HFF-Myc (cell line): ENCODE results near the gene ASB3.

Source experiments
- DNase-seq: peaks from one replicate; pipeline ENCODE4 v3.0.0-alpha.2; 2011; ENCODE audit warnings: low read depth; ENCODE audit errors: extremely low read depth
- H3K4me3 ChIP-seq: replicated peaks from 2 replicates; pipeline ENCODE4 v1.5.1; 2011; ENCODE audit warnings: low read depth, mild to moderate bottlenecking, control low read depth, low read length
- TF ChIP-seq, protein P1 (sequence below): IDR thresholded peaks from 2 replicates; pipeline ENCODE4 v1.5.1; 2012; ENCODE audit warnings: mild to moderate bottlenecking, low read depth, low read length, control low read depth; ENCODE audit errors: missing control alignments

Gene ASB3

GRCh38 chr2:53787614-53788289, 999 bp upstream of the ASB3 start:
- TF ChIP-seq, protein P1, sequence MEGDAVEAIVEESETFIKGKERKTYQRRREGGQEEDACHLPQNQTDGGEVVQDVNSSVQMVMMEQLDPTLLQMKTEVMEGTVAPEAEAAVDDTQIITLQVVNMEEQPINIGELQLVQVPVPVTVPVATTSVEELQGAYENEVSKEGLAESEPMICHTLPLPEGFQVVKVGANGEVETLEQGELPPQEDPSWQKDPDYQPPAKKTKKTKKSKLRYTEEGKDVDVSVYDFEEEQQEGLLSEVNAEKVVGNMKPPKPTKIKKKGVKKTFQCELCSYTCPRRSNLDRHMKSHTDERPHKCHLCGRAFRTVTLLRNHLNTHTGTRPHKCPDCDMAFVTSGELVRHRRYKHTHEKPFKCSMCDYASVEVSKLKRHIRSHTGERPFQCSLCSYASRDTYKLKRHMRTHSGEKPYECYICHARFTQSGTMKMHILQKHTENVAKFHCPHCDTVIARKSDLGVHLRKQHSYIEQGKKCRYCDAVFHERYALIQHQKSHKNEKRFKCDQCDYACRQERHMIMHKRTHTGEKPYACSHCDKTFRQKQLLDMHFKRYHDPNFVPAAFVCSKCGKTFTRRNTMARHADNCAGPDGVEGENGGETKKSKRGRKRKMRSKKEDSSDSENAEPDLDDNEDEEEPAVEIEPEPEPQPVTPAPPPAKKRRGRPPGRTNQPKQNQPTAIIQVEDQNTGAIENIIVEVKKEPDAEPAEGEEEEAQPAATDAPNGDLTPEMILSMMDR = no peak
- DNase-seq = no peak
- H3K4me3 ChIP-seq = peak overlapping the region; percentile 71

- TF ChIP-seq, protein P1 = no peak
- H3K4me3 ChIP-seq = peak overlapping the region; percentile 71
- no peak for DNase-seq
Observed at GRCh38 chr2:53786352-53786704, 425 bp downstream of the ASB3 start.

- peak overlapping the region; percentile 71 for H3K4me3 ChIP-seq
- DNase-seq = no peak
- TF ChIP-seq, protein P1 = no peak
Observed at GRCh38 chr2:53785366-53785765, 1.4 kb downstream of the ASB3 start.

DNA sequence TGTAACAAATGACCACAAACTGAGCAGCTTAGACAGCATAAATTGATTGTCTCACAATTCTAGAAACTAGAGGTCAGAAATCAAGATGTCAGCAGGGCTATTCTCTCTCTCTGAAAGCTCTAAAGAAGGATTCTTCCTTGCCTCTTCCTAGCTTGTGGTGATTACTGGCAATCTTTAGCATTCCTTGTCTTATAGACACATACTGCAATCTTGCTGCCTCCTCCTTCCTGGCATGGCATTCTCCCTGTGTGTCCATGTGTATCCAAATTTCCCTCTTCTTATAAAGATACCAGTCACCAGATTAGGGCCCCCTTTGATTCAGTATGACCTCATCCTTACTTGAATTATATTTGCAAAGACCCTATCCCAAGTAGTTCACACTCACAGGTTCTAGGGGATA, 2.3 kb downstream of the ASB3 start:
- no peak for DNase-seq
- H3K4me3 ChIP-seq = peak overlapping the region; percentile 71
- TF ChIP-seq, protein P1 = no peak

GRCh38 chr2:53782676-53783075, 4.1 kb downstream of the ASB3 start:
- TF ChIP-seq, protein P1 = no peak
- DNase-seq = no peak
- no peak overlapping the region for H3K4me3 ChIP-seq

DNA sequence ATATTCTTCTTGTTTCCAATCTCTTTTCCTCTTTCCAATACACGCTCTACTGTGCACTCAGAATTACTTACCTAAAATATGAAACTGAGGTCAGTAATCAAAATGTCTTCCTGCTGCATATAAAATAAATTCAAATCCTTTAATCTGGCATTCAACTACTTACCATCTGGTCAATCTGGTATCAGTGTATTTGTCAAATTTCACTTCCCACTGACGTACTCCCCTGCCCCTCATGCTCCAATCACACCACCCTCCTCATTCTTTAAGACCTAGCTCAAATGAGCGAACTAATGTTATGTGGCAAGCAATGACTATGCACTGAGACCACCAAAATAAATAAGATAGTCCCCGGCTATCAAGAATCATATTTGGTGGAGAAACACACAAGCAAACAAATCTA, 6.7 kb downstream of the ASB3 start:
- no peak overlapping the region for H3K4me3 ChIP-seq
- TF ChIP-seq, protein P1 = no peak
- DNase-seq = no peak
